ENCODE data around the gene ATP10B.

GRCh38 chr5:160616712-160617497 lies 235.1 kb downstream of the ATP10B start:
- TF ChIP-seq ZNF687 (IDR thresholded peaks at IDR 0.05) (no peak), NFXL1 (IDR thresholded peaks at IDR 0.05; ENCODE audit: borderline replicate concordance) (no peak), RAD21 (IDR thresholded peaks at IDR 0.05; ENCODE audit: insufficient read depth, low read depth, low read length) (no peak), CTCF (IDR thresholded peaks at IDR 0.05 in 2 of 3, conservative IDR thresholded peaks at IDR 0.05 in 1 of 3; ENCODE audit: control insufficient read depth in 2 of 3, extremely low read depth in 1 of 3, insufficient read depth in 1 of 3, low read depth in 3 of 3, low read length in 3 of 3) (no peak), ZSCAN29 (IDR thresholded peaks at IDR 0.05) (no peak), EZH2 (IDR thresholded peaks at IDR 0.05; ENCODE audit: borderline replicate concordance, control insufficient read depth, low read depth, low read length) (no peak), MYC (IDR thresholded peaks at IDR 0.05; ENCODE audit: insufficient read depth, insufficient read length, insufficient replicate concordance, low read length, severe bottlenecking) (no peak)

Measured in GM12878 (cell line).